ENCODE measurements around the gene CRYGA.

DNA sequence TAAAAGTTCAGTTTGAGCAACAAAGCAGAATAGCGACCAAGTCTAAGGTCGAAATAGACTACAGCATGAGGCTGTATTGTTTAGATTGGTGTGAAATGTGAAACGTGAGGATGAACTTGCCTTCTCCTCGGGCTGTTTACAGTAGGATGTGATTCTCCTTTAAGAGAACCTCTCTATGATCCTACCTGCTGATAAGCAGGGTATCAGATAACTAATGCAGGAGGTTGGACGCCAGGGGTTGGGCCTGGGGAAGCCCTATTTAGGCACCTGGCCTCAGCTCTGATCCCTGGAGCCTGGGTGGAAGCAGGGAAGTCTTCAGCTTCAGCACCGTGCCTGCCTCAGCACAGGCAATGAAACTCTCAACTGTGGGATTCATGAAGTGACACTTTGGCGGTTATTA, 50.4 kb downstream of the CRYGA start:
- TF ChIP-seq, protein P1, sequence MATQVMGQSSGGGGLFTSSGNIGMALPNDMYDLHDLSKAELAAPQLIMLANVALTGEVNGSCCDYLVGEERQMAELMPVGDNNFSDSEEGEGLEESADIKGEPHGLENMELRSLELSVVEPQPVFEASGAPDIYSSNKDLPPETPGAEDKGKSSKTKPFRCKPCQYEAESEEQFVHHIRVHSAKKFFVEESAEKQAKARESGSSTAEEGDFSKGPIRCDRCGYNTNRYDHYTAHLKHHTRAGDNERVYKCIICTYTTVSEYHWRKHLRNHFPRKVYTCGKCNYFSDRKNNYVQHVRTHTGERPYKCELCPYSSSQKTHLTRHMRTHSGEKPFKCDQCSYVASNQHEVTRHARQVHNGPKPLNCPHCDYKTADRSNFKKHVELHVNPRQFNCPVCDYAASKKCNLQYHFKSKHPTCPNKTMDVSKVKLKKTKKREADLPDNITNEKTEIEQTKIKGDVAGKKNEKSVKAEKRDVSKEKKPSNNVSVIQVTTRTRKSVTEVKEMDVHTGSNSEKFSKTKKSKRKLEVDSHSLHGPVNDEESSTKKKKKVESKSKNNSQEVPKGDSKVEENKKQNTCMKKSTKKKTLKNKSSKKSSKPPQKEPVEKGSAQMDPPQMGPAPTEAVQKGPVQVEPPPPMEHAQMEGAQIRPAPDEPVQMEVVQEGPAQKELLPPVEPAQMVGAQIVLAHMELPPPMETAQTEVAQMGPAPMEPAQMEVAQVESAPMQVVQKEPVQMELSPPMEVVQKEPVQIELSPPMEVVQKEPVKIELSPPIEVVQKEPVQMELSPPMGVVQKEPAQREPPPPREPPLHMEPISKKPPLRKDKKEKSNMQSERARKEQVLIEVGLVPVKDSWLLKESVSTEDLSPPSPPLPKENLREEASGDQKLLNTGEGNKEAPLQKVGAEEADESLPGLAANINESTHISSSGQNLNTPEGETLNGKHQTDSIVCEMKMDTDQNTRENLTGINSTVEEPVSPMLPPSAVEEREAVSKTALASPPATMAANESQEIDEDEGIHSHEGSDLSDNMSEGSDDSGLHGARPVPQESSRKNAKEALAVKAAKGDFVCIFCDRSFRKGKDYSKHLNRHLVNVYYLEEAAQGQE (IDR thresholded peaks at IDR 0.05; ENCODE audit: insufficient read depth in 1 of 2, low read depth in 2 of 2, low read length in 1 of 2) = no peak
- TF ChIP-seq, protein P2, sequence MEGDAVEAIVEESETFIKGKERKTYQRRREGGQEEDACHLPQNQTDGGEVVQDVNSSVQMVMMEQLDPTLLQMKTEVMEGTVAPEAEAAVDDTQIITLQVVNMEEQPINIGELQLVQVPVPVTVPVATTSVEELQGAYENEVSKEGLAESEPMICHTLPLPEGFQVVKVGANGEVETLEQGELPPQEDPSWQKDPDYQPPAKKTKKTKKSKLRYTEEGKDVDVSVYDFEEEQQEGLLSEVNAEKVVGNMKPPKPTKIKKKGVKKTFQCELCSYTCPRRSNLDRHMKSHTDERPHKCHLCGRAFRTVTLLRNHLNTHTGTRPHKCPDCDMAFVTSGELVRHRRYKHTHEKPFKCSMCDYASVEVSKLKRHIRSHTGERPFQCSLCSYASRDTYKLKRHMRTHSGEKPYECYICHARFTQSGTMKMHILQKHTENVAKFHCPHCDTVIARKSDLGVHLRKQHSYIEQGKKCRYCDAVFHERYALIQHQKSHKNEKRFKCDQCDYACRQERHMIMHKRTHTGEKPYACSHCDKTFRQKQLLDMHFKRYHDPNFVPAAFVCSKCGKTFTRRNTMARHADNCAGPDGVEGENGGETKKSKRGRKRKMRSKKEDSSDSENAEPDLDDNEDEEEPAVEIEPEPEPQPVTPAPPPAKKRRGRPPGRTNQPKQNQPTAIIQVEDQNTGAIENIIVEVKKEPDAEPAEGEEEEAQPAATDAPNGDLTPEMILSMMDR (IDR thresholded peaks at IDR 0.05) = no peak
- TF ChIP-seq TCF7L2 (IDR thresholded peaks at IDR 0.05; ENCODE audit: low read depth, low read length) (no peak), POLR2AphosphoS5 (IDR thresholded peaks at IDR 0.05; ENCODE audit: low read depth, low read length) (no peak)

Measured in Panc1 (cell line).